ENCODE data around the gene PRKCB.

The PRKCB gene

GRCh38 chr16:23994615-23995014 lies 158.8 kb downstream of the PRKCB start:
- TF ChIP-seq, protein P1, sequence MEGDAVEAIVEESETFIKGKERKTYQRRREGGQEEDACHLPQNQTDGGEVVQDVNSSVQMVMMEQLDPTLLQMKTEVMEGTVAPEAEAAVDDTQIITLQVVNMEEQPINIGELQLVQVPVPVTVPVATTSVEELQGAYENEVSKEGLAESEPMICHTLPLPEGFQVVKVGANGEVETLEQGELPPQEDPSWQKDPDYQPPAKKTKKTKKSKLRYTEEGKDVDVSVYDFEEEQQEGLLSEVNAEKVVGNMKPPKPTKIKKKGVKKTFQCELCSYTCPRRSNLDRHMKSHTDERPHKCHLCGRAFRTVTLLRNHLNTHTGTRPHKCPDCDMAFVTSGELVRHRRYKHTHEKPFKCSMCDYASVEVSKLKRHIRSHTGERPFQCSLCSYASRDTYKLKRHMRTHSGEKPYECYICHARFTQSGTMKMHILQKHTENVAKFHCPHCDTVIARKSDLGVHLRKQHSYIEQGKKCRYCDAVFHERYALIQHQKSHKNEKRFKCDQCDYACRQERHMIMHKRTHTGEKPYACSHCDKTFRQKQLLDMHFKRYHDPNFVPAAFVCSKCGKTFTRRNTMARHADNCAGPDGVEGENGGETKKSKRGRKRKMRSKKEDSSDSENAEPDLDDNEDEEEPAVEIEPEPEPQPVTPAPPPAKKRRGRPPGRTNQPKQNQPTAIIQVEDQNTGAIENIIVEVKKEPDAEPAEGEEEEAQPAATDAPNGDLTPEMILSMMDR (IDR thresholded peaks at IDR 0.05), result no peak

GRCh38 chr16:23996258-23996955 lies 160.6 kb downstream of the PRKCB start:
- TF ChIP-seq, protein P1 (IDR thresholded peaks at IDR 0.05), result no peak

- TF ChIP-seq, protein P1 (IDR thresholded peaks at IDR 0.05), result no peak
These were observed 163.0 kb downstream of the PRKCB start for GRCh38 chr16:23998771-23999170.

- TF ChIP-seq, protein P1 (IDR thresholded peaks at IDR 0.05), result no peak
These were observed 163.9 kb downstream of the PRKCB start for GRCh38 chr16:23999663-24000062.

DNA sequence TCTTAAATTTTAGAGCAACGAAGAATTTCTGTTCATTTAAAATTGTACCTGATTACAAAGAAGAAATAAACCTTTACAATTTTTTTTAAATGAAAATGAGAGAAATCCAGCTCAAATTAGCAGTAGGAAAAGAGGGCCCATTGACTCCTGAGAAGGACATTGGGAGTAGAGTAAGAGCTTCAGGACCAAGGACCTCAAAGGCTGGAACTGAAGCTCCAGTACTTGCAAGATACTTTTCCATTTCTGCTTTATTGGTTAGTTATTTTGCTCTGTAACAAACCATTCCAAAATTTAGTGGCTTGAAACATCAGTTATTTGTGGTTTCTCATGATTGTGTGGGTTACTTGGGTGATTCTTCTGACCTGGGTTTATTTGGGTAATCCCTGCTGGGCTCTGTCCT lies 165.9 kb downstream of the PRKCB start:
- TF ChIP-seq, protein P1 (IDR thresholded peaks at IDR 0.05), result no peak

DNA sequence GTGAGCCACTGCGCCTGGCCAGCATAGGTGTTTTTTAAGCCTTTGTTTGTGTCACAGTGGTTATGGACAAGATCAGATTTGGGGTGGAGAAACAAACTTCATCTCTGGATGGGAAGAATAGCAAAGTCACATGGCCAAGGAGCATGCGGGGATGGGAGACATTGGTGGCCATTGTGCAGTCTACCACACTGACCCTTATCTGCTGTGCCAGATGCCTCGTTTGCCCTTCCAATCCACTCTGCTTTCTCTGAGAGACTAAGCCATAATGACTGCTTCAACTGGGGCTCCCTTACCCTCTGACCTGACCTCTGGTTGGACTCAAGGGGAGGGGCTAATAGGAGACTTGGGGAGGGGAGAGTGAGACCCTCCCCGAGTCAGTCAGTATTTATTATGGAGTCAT lies 166.8 kb downstream of the PRKCB start:
- TF ChIP-seq, protein P1 (IDR thresholded peaks at IDR 0.05), result no peak

GRCh38 chr16:24005577-24005976 lies 169.8 kb downstream of the PRKCB start:
- TF ChIP-seq, protein P1 (IDR thresholded peaks at IDR 0.05), result no peak

GRCh38 chr16:24007391-24007790 lies 171.6 kb downstream of the PRKCB start:
- TF ChIP-seq, protein P1 (IDR thresholded peaks at IDR 0.05), result no peak

Data from LNCAP (cell line).